NCI-H2227 (cell line): ENCODE data around the gene DNAH11.
"Not testable (repeated sequence)": the region's sequence is repeated elsewhere in the genome, so short reads cannot be mapped to it uniquely, and the experiment has no call there.

ENCODE experiments used
- DNase-seq: peaks from one replicate; lab custom pipeline; 2025; ENCODE audit not compliant: unreplicated experiment; lab: John Stamatoyannopoulos, UW

DNAH11 gene

GRCh38 chr7:21617513-21617912 is 74.7 kb downstream of the DNAH11 start:
- no peak for DNase-seq

- DNase-seq = no peak
Measured at GRCh38 chr7:21617916-21618390, 75.1 kb downstream of the DNAH11 start.

- DNase-seq = no peak
Measured at GRCh38 chr7:21618706-21619105, 75.9 kb downstream of the DNAH11 start.

GRCh38 chr7:21620054-21620453 is 77.2 kb downstream of the DNAH11 start:
- DNase-seq = no peak

GRCh38 chr7:21624320-21624719 is 81.5 kb downstream of the DNAH11 start:
- DNase-seq = no peak

- DNase-seq = no peak
Measured at GRCh38 chr7:21636694-21637093, 93.9 kb downstream of the DNAH11 start.

GRCh38 chr7:21639206-21639868 is 96.5 kb downstream of the DNAH11 start:
- no peak for DNase-seq

GRCh38 chr7:21640105-21640504 is 97.3 kb downstream of the DNAH11 start:
- no peak for DNase-seq

- no peak for DNase-seq
Measured at GRCh38 chr7:21641546-21641945, 98.7 kb downstream of the DNAH11 start.

- no peak for DNase-seq
Measured at GRCh38 chr7:21642422-21642821, 99.6 kb downstream of the DNAH11 start.

GRCh38 chr7:21651697-21652096 is 108.9 kb downstream of the DNAH11 start:
- no peak for DNase-seq

GRCh38 chr7:21653623-21654022 is 110.8 kb downstream of the DNAH11 start:
- no peak for DNase-seq

GRCh38 chr7:21656081-21656480 is 113.2 kb downstream of the DNAH11 start:
- no peak for DNase-seq

GRCh38 chr7:21656796-21657195 is 114.0 kb downstream of the DNAH11 start:
- DNase-seq = no peak

- DNase-seq = no peak
Measured at GRCh38 chr7:21670496-21670895, 127.7 kb downstream of the DNAH11 start.

- DNase-seq = no peak
Measured at GRCh38 chr7:21671859-21672258, 129.0 kb downstream of the DNAH11 start.

GRCh38 chr7:21675255-21675654 is 132.4 kb downstream of the DNAH11 start:
- no peak for DNase-seq

GRCh38 chr7:21690705-21691104 is 147.9 kb downstream of the DNAH11 start:
- no peak for DNase-seq

- DNase-seq = not testable (repeated sequence)
Measured at GRCh38 chr7:21691146-21691545, 148.3 kb downstream of the DNAH11 start.

GRCh38 chr7:21700587-21700986 is 157.7 kb downstream of the DNAH11 start:
- not testable (repeated sequence) for DNase-seq

GRCh38 chr7:21702303-21702702 is 159.5 kb downstream of the DNAH11 start:
- no peak for DNase-seq

- no peak for DNase-seq
Measured at GRCh38 chr7:21704359-21704758, 161.5 kb downstream of the DNAH11 start.

GRCh38 chr7:21706131-21706530 is 163.3 kb downstream of the DNAH11 start:
- DNase-seq = no peak
